Measurements from ENCODE around the gene TRAPPC8. TPM values are rescaled to one million over a fixed set of nuclear protein-coding genes. Genes with fewer than 3 reads are reported as not detected.

Gene TRAPPC8
- total RNA-seq, 1 experiment from 2014 or later = 30.4 TPM

- no peak for TF ChIP-seq CEBPB (IDR thresholded peaks at IDR 0.05; ENCODE audit: low read depth)
- no peak for TF ChIP-seq EZH2phosphoT487 (IDR thresholded peaks at IDR 0.05; ENCODE audit: borderline replicate concordance)
- no peak for TF ChIP-seq JUND (IDR thresholded peaks at IDR 0.05)
- TF ChIP-seq EGR1 (IDR thresholded peaks at IDR 0.05; ENCODE audit: low read depth) = no peak
- TF ChIP-seq ELF1 (IDR thresholded peaks at IDR 0.05; ENCODE audit: borderline replicate concordance, low read depth) = no peak
- TF ChIP-seq EZH2 (IDR thresholded peaks at IDR 0.05) = no peak
Measured at GRCh38 chr18:31880186-31880898, 62.6 kb downstream of the TRAPPC8 start (continued).

GRCh38 chr18:31878358-31878757 lies 64.6 kb downstream of the TRAPPC8 start:
- Histone ChIP-seq H3K4me1 (ENCODE audit: control insufficient read depth in 1 of 2, insufficient read depth in 2 of 2, low read length in 2 of 2) (no peaks in the 10 kb centered on the region), H2AFZ (ENCODE audit: low read depth, low read length, poor library complexity, severe bottlenecking) (no peak overlapping the region), H3K36me3 (ENCODE audit: control insufficient read depth in 1 of 2, insufficient read depth in 2 of 2, low read length in 2 of 2) (peaks cover 7 to 23% of the 10 kb centered on the region in 2 experiments), H3K27ac (ENCODE audit: low read depth, low read length) (no peak overlapping the region), H3K9me2 (ENCODE audit: insufficient read depth) (no peaks in the 10 kb centered on the region), H3K4me2 (ENCODE audit: low read length) (no peak overlapping the region), H3K9me3 (ENCODE audit: control insufficient read depth in 1 of 2, insufficient read depth in 1 of 2, low read depth in 1 of 2, low read length in 2 of 2) (peaks cover 0 to 13% of the 10 kb centered on the region in 2 experiments; a peak in 1 of 4 replicates), H3K79me2 (ENCODE audit: insufficient read depth, low read length) (peaks cover 32% of the 10 kb centered on the region), H4K20me1 (ENCODE audit: insufficient read depth) (no peaks in the 10 kb centered on the region), H3K9ac (ENCODE audit: low read length) (no peak overlapping the region), H3K4me3 (replicated peaks in 1 of 2; ENCODE audit: low read depth in 1 of 2, low read length in 2 of 2) (no peak overlapping the region), H3K27me3 (ENCODE audit: insufficient read depth, low read length) (no peaks in the 10 kb centered on the region)
- intact Hi-C loops (cut with micrococcal nuclease) = no loop called here
- no peak for DNase-seq (ENCODE audit: low read depth, low spot score)
- ATAC-seq = no peak
- no TSS peak for BruUV-seq (replicated peaks)
- POLR2A ChIA-PET = no interaction called here
- RAD21 ChIA-PET (ENCODE audit: low non-redundant PET in 1 of 2, low total read pairs in 2 of 2, uncharacterized antibody in 2 of 2, unreplicated experiment in 2 of 2) = no interaction called here
- CTCF ChIA-PET = no interaction called here
- TF ChIP-seq MAX (IDR thresholded peaks at IDR 0.05) (no peak), ZFX (IDR thresholded peaks at IDR 0.05) (no peak), SIN3A (IDR thresholded peaks at IDR 0.05; ENCODE audit: low read depth) (no peak), YY1 (IDR thresholded peaks at IDR 0.05; ENCODE audit: extremely low read depth, insufficient replicate concordance, low read depth, low read length) (no peak), FOSL1 (IDR thresholded peaks at IDR 0.05; ENCODE audit: low read depth) (no peak), ZBTB33 (IDR thresholded peaks at IDR 0.05; ENCODE audit: extremely low read depth, insufficient replicate concordance, low read length) (no peak), REST (IDR thresholded peaks at IDR 0.05; ENCODE audit: low read depth) (no peak), POLR2A (IDR thresholded peaks at IDR 0.05; ENCODE audit: borderline replicate concordance, extremely low read depth, insufficient read depth, insufficient read length) (no peak), CBX3 (IDR thresholded peaks at IDR 0.05; ENCODE audit: low read depth) (no peak), ZNF274 (IDR thresholded peaks at IDR 0.05; ENCODE audit: low read depth, low read length) (no peak), JUND (IDR thresholded peaks at IDR 0.05) (no peak), CTCF (IDR thresholded peaks at IDR 0.05 in 2 of 3, conservative IDR thresholded peaks at IDR 0.05 in 1 of 3; ENCODE audit: borderline replicate concordance in 1 of 3, insufficient read depth in 1 of 3, low read depth in 2 of 3, low read length in 2 of 3) (no peak), ATF3 (IDR thresholded peaks at IDR 0.05) (no peak), RAD21 (IDR thresholded peaks at IDR 0.05; ENCODE audit: low read depth) (no peak)
